A549 treated with Mapracorat at 1 μM for 4 hours (cell line): ENCODE measurements around the gene LGR5. TPM values are rescaled to one million over a fixed set of nuclear protein-coding genes. Genes with fewer than 3 reads are reported as not detected.

Source experiments
- total RNA-seq: library from RNA; stranded (reverse); fragments of 200-300 nt; extraction: Qiagen RNA extraction; gene quantifications from 5 replicates; pipeline ENCODE4 v1.2.3, GENCODE V29; 2022

LGR5 gene
- total RNA-seq = not detected in 5 replicates

GRCh38 chr12:71439613-71440344, at the start of gene LGR5:
TSS of gene LGR5 (plus strand) at chr12:71439798. CDS start at chr12:71440081, 283 bp downstream.

Other genes with a start within 250 kb of the LGR5 start
- 13.2 to 17.2 TPM (median 15.4 TPM) in 5 replicates for gene ZFC3H1, start 224.1 kb downstream of the LGR5 start, total RNA-seq
- 4.0 to 5.6 TPM (median 4.4 TPM) in 5 replicates for gene THAP2, start 224.5 kb downstream of the LGR5 start, total RNA-seq
- 29.3 to 32.2 TPM (median 30.4 TPM) in 5 replicates for gene TMEM19, start 246.3 kb downstream of the LGR5 start, total RNA-seq